CD4-positive, alpha-beta T cell (primary cell): ENCODE data around the gene VSTM2B. TPM values are rescaled to one million over a fixed set of nuclear protein-coding genes. Genes with fewer than 3 reads are reported as not detected.

Experiments
- ATAC-seq: fragments of 200-7000 bp; cut with Tn5 transposase; one replicate; pipeline ENCODE4 v1.10.0; 2022; ENCODE audit warnings: mild to moderate bottlenecking; ENCODE audit not compliant: poor library complexity
- CTCF ChIA-PET: fragments of 350-600 bp; sonication (Branson Sonifier 250); formaldehyde crosslinking; loops from one replicate; lab custom pipeline; 2021; ENCODE audit warnings: antibody characterized with exemption, inconsistent platforms; lab: Charles Lee
- POLR2A ChIA-PET: fragments of 350-600 bp; sonication (Branson Sonifier 250); formaldehyde crosslinking; loops from one replicate; lab custom pipeline; 2021; ENCODE audit warnings: antibody characterized with exemption, inconsistent platforms; lab: Charles Lee
- DNase-seq, 14 experiments: peaks; one replicate each; pipeline ENCODE4 v3.0.0-alpha.2; 2013 to 2020; ENCODE audit warnings: mixed read lengths in 2 of 14
- H3K27ac ChIP-seq, 2 donors: one replicate each; pipeline versions ENCODE4 v1.5.1 to v1.7.0; 2013; ENCODE audit warnings: low read length in 2 of 2, low read depth in 1 of 2, mild to moderate bottlenecking in 1 of 2
- H3K27me3 ChIP-seq, 2 experiments: 1 replicate in 1 of 2; 2 replicates in 1 of 2; pipeline versions ENCODE4 v1.6.1 to v1.7.0; 2013; ENCODE audit warnings: low read length in 2 of 2, control low read depth in 1 of 2, mild to moderate bottlenecking in 1 of 2, moderate library complexity in 1 of 2; ENCODE audit not compliant: insufficient read depth in 2 of 2, control insufficient read depth in 1 of 2
- H3K36me3 ChIP-seq: one replicate; pipeline ENCODE4 v1.6.1; 2013; ENCODE audit warnings: low read length, control low read depth; ENCODE audit not compliant: insufficient read depth
- H3K4me1 ChIP-seq: one replicate; pipeline ENCODE4 v1.6.1; 2013; ENCODE audit warnings: low read length, control low read depth; ENCODE audit not compliant: insufficient read depth
- H3K4me3 ChIP-seq: one replicate; pipeline ENCODE4 v1.5.1; 2013; ENCODE audit warnings: mild to moderate bottlenecking, low read length, moderate library complexity
- H3K9me3 ChIP-seq, 2 experiments: 1 replicate in 1 of 2; 2 replicates in 1 of 2; pipeline versions ENCODE4 v1.6.1 to v1.7.0; 2013; ENCODE audit warnings: low read length in 2 of 2, mild to moderate bottlenecking in 2 of 2, control low read depth in 1 of 2, moderate library complexity in 1 of 2; ENCODE audit not compliant: control insufficient read depth in 1 of 2, insufficient read depth in 1 of 2
- H3K27ac Mint-ChIP-seq: one replicate; pipeline ENCODE4 v1.8.0; 2020; ENCODE audit warnings: mixed read lengths
- H3K27me3 Mint-ChIP-seq: one replicate; pipeline ENCODE4 v1.8.0; 2021; ENCODE audit warnings: mixed read lengths
- H3K36me3 Mint-ChIP-seq: one replicate; pipeline ENCODE4 v1.8.0; 2021; ENCODE audit warnings: low read depth, mixed read lengths
- H3K4me1 Mint-ChIP-seq: one replicate; pipeline ENCODE4 v1.8.0; 2021; ENCODE audit warnings: low read depth, mixed read lengths
- H3K4me3 Mint-ChIP-seq: one replicate; pipeline ENCODE4 v1.8.0; 2020; ENCODE audit warnings: mild to moderate bottlenecking, mixed read lengths
- H3K9me3 Mint-ChIP-seq: one replicate; pipeline ENCODE4 v1.8.0; 2020; ENCODE audit warnings: mixed read lengths
- intact Hi-C, 2 experiments: fragments of 100-400 bp; cut with DNase I in 1 of 2; cut with micrococcal nuclease in 1 of 2; formaldehyde crosslinking; loops; one replicate each; pipeline versions ENCODE4 v1.15.1 to v1.9.0; 2023 to 2025; cut with DNase I, micrococcal nuclease
- total RNA-seq, 174 experiments: library from RNA in 2 of 174; stranded (reverse) in 2 of 174; gene quantifications; one replicate each; pipeline ENCODE4 v1.2.3 and lab custom pipeline; 2021 to 2026
- TF ChIP-seq, protein P1 (sequence below): fragments of 200-600 bp; IDR thresholded peaks from one replicate; pipeline ENCODE4 v1.8.0; 2022; ENCODE audit warnings: antibody characterized with exemption, mild to moderate bottlenecking

The VSTM2B gene
- total RNA-seq, 2 experiments from 2014 or later: not detected

- ChIA-PET CTCF (no interaction called here), POLR2A (no interaction called here)
- Histone ChIP-seq H3K36me3 (no peaks in the 10 kb centered on the region), H3K27me3 (peaks cover 17 to 32% of the 10 kb centered on the region in 2 experiments), H3K9me3 (peaks cover 0 to 22% of the 10 kb centered on the region in 2 experiments), H3K4me1 (no peaks in the 10 kb centered on the region), H3K4me3 (no peak overlapping the region), H3K27ac (no peak overlapping the region)
- no peaks in the 10 kb centered on the region for H3K9me3 Mint-ChIP-seq
- no peak overlapping the region for H3K4me3 Mint-ChIP-seq
- TF ChIP-seq, protein P1, sequence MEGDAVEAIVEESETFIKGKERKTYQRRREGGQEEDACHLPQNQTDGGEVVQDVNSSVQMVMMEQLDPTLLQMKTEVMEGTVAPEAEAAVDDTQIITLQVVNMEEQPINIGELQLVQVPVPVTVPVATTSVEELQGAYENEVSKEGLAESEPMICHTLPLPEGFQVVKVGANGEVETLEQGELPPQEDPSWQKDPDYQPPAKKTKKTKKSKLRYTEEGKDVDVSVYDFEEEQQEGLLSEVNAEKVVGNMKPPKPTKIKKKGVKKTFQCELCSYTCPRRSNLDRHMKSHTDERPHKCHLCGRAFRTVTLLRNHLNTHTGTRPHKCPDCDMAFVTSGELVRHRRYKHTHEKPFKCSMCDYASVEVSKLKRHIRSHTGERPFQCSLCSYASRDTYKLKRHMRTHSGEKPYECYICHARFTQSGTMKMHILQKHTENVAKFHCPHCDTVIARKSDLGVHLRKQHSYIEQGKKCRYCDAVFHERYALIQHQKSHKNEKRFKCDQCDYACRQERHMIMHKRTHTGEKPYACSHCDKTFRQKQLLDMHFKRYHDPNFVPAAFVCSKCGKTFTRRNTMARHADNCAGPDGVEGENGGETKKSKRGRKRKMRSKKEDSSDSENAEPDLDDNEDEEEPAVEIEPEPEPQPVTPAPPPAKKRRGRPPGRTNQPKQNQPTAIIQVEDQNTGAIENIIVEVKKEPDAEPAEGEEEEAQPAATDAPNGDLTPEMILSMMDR: no peak
- ATAC-seq (no peak), DNase-seq (no peak)
- no peak overlapping the region for H3K27ac Mint-ChIP-seq
- H3K27me3 Mint-ChIP-seq: peaks cover 43% of the 10 kb centered on the region
- H3K4me1 Mint-ChIP-seq: no peaks in the 10 kb centered on the region
- intact Hi-C loops: no loop called here
- H3K36me3 Mint-ChIP-seq: no peaks in the 10 kb centered on the region
These were observed 18.5 kb upstream of the VSTM2B start for GRCh38 chr19:29507081-29507860.

DNA sequence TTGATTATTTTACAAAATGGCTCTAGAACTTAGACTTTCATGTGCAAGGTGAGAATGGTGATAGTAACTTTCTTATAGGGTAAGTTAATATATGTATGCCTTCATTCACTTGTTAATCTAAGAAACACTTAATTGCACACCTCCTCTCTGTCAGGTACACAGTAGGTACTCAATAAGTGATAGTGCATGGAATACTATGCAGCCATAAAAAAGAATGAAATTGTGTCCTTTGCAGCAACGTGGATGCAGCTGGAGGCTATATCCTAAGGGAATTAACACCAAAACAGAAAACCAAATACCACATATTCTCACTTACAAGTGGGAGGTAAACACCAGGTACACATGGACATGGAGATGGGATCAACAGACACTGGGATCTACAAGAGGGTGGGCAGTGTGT is 17.6 kb upstream of the VSTM2B start:
- Histone ChIP-seq H3K36me3 (no peaks in the 10 kb centered on the region), H3K27ac (no peak overlapping the region), H3K4me1 (no peaks in the 10 kb centered on the region), H3K4me3 (no peak overlapping the region), H3K27me3 (peaks cover 17 to 38% of the 10 kb centered on the region in 2 experiments), H3K9me3 (peaks cover 0 to 21% of the 10 kb centered on the region in 2 experiments)
- ATAC-seq (no peak), DNase-seq (no peak)
- Mint-ChIP-seq H3K9me3 (no peaks in the 10 kb centered on the region), H3K36me3 (no peaks in the 10 kb centered on the region), H3K4me3 (no peak overlapping the region), H3K27ac (no peak overlapping the region), H3K4me1 (no peaks in the 10 kb centered on the region), H3K27me3 (peaks cover 38% of the 10 kb centered on the region)
- POLR2A ChIA-PET: no interaction called here
- CTCF ChIA-PET: no interaction called here
- intact Hi-C loops: no loop called here
- TF ChIP-seq, protein P1: no peak

- peaks cover 31% of the 10 kb centered on the region for H3K27me3 Mint-ChIP-seq
- Histone ChIP-seq H3K27ac (no peak overlapping the region), H3K4me1 (no peaks in the 10 kb centered on the region), H3K9me3 (peaks cover 0 to 21% of the 10 kb centered on the region in 2 experiments), H3K36me3 (no peaks in the 10 kb centered on the region), H3K27me3 (peaks cover 17 to 38% of the 10 kb centered on the region in 2 experiments), H3K4me3 (no peak overlapping the region)
- H3K27ac Mint-ChIP-seq: no peak overlapping the region
- ChIA-PET CTCF (no interaction called here), POLR2A (no interaction called here)
- H3K4me3 Mint-ChIP-seq: no peak overlapping the region
- H3K4me1 Mint-ChIP-seq: no peaks in the 10 kb centered on the region
- no peaks in the 10 kb centered on the region for H3K9me3 Mint-ChIP-seq
- ATAC-seq (no peak), DNase-seq (no peak)
- intact Hi-C loops: no loop called here
- TF ChIP-seq, protein P1: no peak
- no peaks in the 10 kb centered on the region for H3K36me3 Mint-ChIP-seq
These were observed 16.3 kb upstream of the VSTM2B start for GRCh38 chr19:29509456-29509855.
